GM18519 (cell line): ENCODE data around the gene FGF23.

Experiments used
- ATAC-seq: cut with Tn5 transposase; IDR thresholded peaks from one replicate; pipeline ENCODE4 v1.9.1; 2021; ENCODE audit warnings: mild to moderate bottlenecking, moderate library complexity; ENCODE audit not compliant: unreplicated experiment, low FRiP score

FGF23 gene

GRCh38 chr12:4386801-4387200 lies 7.3 kb upstream of the FGF23 start:
- no peak for ATAC-seq

- ATAC-seq: no peak
Observed at GRCh38 chr12:4383304-4383865, 3.9 kb upstream of the FGF23 start.

DNA sequence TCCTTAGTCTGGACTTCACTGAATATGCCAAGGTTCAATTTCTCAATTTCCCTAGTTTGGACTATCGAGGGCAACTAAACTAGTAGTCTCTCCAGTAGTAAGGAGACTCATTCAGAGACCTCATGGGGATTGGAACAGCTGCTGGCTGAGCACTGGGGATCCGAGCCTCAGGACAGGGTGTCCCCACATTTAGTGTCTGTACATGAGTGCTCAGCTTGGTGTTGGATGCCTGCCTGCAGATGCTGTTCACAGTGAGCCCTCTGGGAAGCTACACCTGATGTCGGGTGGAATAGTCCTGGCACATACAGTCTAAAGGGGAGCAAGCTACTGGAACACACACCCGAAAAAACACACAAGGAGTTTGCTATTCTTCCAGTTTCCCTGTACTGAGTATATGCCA lies 820 bp upstream of the FGF23 start:
- ATAC-seq: no peak

- ATAC-seq: no peak
Observed at GRCh38 chr12:4378772-4379171, 740 bp downstream of the FGF23 start.

GRCh38 chr12:4375449-4375848 lies 4.1 kb downstream of the FGF23 start:
- no peak for ATAC-seq

- no peak for ATAC-seq
Observed at GRCh38 chr12:4372653-4373052, 6.9 kb downstream of the FGF23 start.

DNA sequence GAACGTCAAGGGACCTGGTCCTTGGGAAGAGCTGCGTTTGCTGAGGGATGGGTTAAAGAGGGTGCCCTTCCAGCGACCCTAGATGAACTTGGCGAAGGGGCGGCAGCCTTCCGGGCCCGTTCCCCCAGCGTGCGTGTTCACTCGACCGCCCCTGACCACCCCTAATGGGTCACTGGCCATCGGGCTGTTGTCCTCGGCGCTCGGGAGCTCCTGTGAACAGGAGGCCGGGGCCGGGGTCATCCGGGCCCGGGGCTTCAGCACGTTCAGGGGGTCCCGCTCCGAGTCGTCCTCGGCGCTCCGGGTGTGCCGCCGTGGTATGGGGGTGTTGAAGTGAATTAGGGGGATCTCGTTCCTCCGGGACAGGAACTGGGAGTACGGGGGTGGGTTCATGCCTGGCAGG lies 9.2 kb downstream of the FGF23 start:
- no peak for ATAC-seq

DNA sequence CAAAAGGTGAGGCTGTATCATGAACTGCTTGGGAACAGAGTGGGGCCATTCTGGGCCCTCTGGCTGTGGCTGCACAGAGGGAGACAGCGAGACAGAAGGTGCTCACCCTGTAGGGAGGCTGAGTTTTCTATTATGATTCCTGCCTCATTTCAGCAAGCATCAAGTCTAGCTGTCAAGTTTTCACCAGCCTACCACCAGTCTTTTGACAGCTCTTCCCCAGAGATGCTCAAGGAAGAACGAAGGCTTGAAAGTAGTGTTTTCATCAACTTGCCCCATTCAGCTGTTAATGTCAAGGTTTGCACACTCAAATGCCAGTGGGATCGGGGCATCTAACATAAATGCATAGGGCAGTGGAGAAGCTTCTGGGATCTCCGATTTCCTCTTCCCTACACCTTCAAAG lies 10.0 kb downstream of the FGF23 start:
- no peak for ATAC-seq

GRCh38 chr12:4366090-4366489 lies 13.4 kb downstream of the FGF23 start:
- no peak for ATAC-seq

DNA sequence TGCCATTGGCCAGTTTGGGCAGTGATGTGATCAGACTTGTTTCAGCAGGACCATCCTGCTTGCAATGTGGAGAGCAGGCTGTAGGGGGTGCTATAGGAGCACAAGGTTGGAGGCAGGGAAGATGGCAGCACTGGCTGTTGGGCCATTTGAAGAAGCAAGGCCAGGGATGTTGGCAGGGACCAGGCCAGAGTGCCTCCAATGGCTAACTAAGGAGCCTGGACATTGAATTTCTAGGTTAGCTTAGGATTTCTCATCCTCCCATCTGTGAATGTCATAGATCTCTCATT lies 23.5 kb downstream of the FGF23 start:
- no peak for ATAC-seq

GRCh38 chr12:4355156-4356040 lies 24.1 kb downstream of the FGF23 start:
- no peak for ATAC-seq

DNA sequence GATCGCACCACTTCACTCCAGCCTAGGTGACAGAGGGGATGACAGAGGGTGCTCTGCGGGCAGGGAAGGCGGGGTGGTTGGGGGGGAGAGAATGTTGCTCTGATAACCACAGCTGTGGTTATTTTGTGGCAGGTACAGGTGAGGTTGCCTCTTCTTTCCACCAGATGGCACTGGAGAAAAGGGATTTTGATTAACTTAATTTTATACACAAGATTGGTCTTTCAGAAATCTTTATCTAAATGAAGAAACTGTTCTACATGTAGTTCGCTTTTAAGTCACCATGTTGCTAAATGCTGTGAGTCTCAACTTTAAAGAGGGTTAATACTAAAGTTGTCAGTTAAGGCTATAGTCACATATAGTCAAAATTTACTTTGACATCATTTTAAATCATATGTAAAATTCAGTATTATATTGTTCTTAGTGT lies 25.7 kb downstream of the FGF23 start:
- no peak for ATAC-seq

DNA sequence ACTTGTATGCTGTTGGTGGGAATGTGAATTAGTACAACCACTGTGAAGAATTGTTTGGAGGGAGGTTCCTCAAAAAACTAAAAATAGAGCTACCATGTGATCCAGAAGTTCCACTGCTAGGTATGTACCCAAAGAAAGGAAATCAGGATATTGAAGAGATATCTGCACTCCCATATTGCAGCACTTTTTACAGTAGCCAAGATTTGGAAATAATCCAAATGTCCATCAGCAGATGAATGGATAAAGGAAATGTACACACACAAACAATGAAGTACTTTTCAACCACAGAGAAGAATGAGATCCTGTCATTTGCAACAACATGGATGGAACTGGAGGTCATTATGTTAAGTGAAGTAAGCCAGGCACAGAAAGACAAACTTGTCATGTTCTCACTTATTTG lies 32.6 kb downstream of the FGF23 start:
- ATAC-seq: no peak

- no peak for ATAC-seq
Observed at GRCh38 chr12:4331842-4332241, 47.7 kb downstream of the FGF23 start.

GRCh38 chr12:4331221-4331620 lies 48.3 kb downstream of the FGF23 start:
- no peak for ATAC-seq

GRCh38 chr12:4330203-4330602 lies 49.3 kb downstream of the FGF23 start:
- ATAC-seq: no peak

- ATAC-seq: no peak
Observed at GRCh38 chr12:4327293-4327692, 52.2 kb downstream of the FGF23 start.

- no peak for ATAC-seq
Observed at GRCh38 chr12:4325966-4326365, 53.5 kb downstream of the FGF23 start.

DNA sequence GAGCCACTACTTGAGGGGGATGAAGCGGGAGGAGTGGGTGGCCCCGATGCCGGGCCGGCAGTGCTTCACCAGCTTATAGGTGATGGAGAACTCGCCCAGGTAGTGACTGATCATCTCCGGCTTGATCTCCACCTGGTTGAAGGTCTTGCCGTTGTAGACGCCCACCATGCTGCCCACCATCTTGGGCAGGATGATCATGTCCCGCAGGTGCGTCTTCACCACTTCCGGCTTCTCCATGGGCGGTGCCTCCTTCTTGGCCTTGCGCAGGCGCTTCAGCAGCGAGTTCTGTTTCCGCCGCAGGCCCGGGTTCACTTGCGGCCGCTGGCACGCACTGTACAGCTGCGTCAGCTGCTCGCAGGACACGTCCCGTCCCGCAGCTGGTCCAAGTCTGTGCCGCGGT lies 55.1 kb downstream of the FGF23 start:
- no peak for ATAC-seq

GRCh38 chr12:4323396-4323795 lies 56.1 kb downstream of the FGF23 start:
- no peak for ATAC-seq

GRCh38 chr12:4322726-4323125 lies 56.8 kb downstream of the FGF23 start:
- ATAC-seq: no peak
